Erythroblast (primary cell): ENCODE data around the gene PGAM2.

ENCODE experiments used
- DNase-seq, 2 experiments: peaks; one replicate each; lab custom pipeline; 2025; lab: John Stamatoyannopoulos, UW
- GATA1 ChIP-seq: IDR thresholded peaks from 2 replicates; pipeline ENCODE4 v1.6.1; 2011; ENCODE audit warnings: low read depth, mild to moderate bottlenecking, control low read depth, low read length, moderate library complexity
- POLR2A ChIP-seq: IDR thresholded peaks from 2 replicates; pipeline ENCODE4 v1.6.1; 2011; ENCODE audit warnings: mild to moderate bottlenecking, low read length

The PGAM2 gene

DNA sequence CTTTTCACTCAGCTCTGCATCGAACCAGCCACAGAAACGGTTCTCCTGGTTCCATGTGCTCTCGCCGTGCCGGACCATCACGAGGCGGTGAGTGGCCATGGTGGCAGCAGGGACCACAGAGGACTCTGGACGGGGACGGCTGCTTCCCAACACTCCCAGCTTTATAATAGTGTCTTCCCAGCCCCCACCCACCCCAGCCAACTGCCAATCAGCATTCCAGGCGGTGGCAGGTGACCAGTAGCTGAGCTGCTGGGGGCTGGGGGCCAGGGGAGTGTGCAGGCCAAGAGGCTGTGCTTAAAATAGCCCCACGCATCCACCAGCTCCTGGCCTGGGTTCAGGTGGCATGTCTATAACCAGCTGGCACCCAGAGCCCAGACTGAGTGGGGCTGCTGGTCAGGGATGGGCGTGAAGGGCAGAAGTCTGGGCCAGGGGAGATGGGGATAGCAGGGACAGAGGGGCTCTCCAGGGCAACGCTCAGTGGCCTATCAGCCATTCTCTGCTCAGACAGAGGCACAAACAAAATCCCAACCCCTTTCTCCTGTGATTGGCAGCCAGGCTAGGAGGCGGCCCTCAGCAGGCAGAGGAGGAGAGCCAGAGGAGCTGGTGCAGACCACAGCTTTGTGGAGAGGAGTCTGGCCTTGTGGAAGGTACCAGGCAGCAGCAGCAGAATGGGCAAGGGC, at the start of gene PGAM2:
PGAM2 (minus strand) TSS at position 137 of the 680 bp plus-strand sequence; CDS start at position 99, 38 bp downstream.
- no peak for TF ChIP-seq GATA1
- TF ChIP-seq POLR2A = no peak
- no peak for DNase-seq

DNA sequence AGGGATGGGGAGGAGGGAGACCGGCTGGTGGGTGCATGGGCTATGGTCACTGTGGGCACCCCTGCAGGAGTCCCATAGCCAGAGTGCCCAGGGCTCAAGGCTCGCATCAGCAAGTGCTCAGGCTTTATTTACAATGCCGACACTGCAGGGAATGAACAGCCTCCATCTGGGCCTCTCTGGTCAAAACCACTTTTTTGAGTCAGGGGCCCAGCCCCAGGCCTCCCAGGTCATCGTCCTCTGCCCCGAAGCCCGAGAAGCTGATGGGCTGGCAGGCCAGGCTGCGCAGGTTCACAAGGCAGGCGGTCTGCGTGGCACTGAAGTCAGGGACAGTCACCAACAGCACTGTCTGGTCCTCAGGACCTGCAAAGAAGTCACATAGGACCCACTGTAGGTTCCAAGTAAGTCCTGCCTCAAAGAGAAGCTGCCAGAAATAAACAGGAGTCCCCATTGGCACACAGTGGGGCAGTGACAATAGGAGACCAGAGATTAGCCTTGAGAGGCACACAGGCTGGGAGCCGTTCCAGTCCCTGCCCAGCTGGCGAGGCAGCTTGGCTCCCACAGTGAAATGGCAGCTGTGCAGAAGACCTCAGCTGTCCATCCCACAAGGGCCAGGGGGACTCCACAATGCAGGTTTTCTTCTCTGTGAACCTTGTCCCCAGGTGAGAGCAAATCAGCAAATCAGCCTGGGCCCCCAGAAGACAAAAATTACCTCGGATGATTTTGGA, 49.4 kb upstream of the PGAM2 start:
- TF ChIP-seq POLR2A (no peak), GATA1 (no peak)
- DNase-seq = no peak

DNA sequence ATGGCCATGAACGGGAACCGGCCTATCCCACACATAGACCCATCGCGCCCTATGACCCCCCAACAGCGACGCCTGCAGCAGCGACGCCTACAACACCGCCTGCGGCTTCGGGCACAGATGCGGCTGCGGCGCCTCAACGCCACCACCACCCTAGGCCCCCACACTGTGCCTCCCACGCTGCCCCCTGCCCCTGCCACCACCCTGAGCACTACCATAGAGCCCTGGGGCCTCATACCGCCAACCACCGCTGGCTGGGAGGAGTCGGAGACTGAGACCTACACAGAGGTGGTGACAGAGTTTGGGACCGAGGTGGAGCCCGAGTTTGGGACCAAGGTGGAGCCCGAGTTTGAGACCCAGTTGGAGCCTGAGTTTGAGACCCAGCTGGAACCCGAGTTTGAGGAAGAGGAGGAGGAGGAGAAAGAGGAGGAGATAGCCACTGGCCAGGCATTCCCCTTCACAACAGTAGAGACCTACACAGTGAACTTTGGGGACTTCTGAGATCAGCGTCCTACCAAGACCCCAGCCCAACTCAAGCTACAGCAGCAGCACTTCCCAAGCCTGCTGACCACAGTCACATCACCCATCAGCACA, 48.5 kb upstream of the PGAM2 start:
- TF ChIP-seq GATA1 = no peak
- no peak for DNase-seq

DNA sequence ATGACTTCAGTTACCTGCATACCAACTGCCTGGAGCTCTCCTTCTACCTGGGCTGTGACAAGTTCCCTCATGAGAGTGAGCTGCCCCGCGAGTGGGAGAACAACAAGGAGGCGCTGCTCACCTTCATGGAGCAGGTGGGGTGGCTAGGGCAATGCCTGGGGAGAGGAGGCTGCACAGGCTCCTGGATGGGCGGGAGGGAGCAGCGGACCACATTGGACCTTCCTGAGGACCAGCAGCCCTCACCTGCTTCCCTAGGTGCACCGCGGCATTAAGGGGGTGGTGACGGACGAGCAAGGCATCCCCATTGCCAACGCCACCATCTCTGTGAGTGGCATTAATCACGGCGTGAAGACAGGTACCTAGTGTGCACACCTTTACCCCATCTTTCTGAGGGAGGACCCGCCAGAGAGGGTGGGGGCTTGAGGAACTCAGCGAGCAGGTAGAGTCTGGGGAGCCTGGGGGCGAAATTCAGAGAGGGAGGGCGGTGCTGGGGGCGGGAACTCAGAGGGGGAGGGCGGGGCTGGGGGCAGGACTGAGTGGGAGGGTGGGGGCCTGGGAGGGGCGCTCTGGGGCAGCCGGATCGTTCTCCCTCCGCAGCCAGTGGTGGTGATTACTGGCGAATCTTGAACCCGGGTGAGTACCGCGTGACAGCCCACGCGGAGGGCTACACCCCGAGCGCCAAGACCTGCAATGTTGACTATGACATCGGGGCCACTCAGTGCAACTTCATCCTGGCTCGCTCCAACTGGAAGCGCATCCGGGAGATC, 47.8 kb upstream of the PGAM2 start:
- TF ChIP-seq POLR2A = no peak
- no peak for TF ChIP-seq GATA1
- DNase-seq = no peak

DNA sequence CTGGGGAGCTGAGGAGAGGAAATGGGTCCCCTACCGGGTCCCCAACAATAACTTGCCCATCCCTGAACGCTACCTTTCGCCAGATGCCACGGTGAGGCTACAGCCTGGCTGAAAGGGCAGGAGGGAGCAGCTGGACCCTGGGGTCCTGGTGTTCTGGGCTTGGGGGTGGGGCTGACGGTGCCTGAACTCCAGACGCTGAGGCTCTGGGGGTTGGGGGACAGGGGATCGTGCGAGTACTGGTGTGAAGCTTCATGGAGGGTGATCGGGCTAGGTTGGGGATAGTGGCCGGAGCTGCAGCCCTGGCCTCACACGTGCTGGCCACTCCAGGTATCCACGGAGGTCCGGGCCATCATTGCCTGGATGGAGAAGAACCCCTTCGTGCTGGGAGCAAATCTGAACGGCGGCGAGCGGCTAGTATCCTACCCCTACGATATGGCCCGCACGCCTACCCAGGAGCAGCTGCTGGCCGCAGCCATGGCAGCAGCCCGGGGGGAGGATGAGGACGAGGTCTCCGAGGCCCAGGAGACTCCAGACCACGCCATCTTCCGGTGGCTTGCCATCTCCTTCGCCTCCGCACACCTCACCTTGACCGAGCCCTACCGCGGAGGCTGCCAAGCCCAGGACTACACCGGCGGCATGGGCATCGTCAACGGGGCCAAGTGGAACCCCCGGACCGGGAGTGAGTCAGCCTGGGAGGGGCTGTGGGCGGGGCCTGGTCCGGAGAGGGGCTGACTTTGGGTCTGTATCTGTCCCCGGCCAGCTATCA, 47.0 kb upstream of the PGAM2 start:
- peak; percentile 21 for TF ChIP-seq POLR2A
- no peak for TF ChIP-seq GATA1
- no peak for DNase-seq

DNA sequence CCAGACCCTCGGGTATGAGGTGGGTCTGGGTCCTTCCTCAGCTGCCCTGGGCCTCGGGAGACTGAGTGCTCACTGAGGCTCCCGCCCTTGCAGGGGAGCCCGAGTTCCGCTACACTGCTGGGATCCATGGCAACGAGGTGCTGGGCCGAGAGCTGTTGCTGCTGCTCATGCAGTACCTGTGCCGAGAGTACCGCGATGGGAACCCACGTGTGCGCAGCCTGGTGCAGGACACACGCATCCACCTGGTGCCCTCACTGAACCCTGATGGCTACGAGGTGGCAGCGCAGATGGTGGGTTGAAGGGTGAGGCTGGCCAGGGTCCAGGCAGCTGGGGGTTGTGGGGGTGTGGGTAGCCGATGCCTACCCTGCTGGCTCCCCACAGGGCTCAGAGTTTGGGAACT, 46.4 kb upstream of the PGAM2 start:
- no peak for TF ChIP-seq POLR2A
- no peak for TF ChIP-seq GATA1
- DNase-seq = no peak

DNA sequence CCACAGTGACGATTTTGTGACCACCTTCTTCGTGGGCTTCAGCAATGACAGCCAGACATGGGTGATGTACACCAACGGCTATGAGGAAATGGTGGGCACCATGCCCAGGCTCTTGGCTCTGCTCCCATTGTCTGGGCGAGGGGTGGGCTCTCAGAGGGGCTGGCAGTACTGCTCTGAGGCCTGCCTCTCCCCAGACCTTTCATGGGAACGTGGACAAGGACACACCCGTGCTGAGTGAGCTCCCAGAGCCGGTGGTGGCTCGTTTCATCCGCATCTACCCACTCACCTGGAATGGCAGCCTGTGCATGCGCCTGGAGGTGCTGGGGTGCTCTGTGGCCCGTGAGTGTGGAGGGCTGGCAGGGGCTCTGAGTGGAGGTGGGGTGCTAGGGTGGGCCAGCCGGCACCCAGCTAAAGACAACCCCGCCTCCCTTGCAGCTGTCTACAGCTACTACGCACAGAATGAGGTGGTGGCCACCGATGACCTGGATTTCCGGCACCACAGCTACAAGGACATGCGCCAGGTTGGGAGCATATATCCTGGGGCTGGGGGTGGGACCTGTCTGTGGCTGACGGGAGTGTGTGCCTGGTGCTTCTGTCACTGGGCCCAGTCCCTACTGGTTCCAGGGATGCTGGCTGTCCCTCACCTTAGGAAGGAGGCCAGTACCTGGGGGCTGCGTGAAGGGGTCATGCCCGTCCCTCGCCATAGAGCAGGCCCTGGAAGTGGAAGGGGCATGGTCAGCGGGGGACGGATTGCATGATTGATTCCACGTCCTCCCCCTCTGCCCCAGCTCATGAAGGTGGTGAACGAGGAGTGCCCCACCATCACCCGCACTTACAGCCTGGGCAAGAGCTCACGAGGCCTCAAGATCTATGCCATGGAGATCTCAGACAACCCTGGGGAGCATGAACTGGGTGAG, 45.6 kb upstream of the PGAM2 start:
- TF ChIP-seq GATA1 = no peak
- TF ChIP-seq POLR2A = no peak
- DNase-seq = no peak

DNA sequence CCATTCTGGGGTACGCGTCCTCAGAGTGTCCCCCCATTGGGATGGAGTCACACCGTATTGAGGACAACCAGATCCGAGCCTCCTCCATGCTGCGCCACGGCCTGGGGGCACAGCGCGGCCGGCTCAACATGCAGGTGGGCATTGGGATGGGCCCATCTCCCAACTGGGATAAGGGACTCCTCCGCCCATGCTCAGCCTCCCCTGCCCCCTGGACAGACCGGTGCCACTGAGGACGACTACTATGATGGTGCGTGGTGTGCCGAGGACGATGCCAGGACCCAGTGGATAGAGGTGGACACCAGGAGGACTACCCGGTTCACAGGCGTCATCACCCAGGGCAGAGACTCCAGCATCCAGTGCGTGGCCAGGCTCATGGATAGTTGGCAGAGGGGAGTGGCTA, 44.6 kb upstream of the PGAM2 start:
- TF ChIP-seq POLR2A = no peak
- no peak for TF ChIP-seq GATA1
- no peak for DNase-seq

DNA sequence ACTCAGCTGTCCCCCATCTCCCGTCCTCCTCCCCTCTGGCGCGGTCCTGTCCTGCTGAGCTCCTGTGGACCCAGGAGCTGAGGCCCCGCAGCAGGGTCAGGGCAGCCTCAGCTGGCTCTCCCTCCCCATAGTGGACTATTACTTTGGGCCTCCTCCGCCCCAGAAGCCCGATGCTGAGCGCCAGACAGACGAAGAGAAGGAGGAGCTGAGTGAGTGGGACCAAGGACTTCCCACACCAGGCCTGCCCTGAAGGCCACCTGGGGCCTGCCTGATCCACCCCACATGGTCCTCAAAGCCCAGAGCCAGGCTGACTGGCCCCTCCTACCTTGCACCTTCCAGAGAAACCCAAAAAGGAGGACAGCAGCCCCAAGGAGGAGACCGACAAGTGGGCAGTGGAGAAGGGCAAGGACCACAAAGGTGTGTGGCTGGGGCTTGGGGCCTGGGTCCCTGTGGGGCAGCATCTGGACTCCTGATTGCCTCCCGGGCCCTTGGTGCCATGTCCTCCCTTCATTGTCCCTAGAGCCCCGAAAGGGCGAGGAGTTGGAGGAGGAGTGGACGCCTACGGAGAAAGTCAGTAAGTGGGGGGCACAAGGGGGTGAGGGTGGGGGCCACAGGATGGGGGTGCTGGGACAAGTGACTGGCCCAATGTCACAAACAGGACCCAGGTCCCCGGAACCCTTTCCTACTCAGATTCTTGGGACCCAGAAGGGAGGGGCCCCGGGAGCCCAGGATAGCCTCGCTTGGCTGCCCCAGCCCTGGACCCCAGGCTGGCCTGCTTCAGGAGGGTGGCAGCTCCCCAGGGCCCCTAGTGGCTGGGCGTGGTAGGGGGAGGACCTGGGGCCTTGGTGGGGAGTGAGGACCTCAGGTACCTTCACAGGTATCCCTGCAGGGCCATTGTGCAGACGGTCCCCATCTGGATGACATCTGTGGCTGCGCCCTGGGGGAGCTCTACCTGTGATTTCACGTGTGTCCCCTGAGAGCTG, 43.7 kb upstream of the PGAM2 start:
- DNase-seq = no peak
- TF ChIP-seq GATA1 = no peak
- no peak for TF ChIP-seq POLR2A

DNA sequence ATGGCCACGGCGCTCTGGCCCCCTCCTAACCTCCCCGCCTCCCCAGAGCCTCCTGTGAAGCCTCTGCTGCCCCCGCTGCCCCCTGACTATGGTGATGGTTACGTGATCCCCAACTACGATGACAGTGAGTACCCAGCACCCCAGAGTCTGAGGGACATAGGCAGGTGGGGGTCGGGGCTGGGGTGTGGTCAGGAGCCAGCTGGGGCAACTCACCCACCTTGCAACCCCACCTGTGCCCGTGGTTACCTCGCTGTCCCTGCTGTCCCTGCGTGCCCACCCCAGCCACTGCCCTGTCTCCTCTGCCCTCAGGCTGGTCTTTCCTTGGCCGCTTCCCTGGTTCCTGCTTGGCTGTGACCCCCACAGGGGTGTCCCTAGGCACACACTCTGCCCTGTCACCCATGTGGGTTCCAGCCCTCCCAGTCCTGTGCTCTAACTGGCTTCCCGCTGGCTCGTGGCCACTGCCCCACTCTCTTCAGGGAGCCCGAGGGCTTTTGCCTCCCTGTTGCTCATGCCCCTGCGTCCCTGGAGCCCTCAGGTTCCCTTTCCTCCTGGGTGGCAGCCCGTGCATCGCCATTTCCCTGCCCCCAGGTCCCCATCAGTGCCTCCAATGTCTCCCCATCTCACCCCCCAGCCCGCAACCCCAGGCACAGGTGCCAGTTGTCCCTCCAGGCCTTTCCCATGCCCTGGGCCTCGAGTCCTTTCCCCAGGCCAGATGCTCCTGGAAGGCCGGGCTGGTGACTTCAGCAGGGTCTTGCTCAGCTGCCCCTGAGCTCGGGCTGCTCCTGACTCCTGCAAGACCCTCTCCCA, 42.8 kb upstream of the PGAM2 start:
- TF ChIP-seq POLR2A (no peak), GATA1 (no peak)
- DNase-seq = no peak
